GM12801 (cell line): ENCODE measurements around the gene MTRR.

Experiments used
- TF ChIP-seq, protein P1 (sequence below): IDR thresholded peaks from one replicate; pipeline ENCODE4 v1.5.1; 2011; ENCODE audit warnings: control low read depth; ENCODE audit not compliant: insufficient read length; ENCODE audit errors: extremely low read depth

Gene MTRR

DNA sequence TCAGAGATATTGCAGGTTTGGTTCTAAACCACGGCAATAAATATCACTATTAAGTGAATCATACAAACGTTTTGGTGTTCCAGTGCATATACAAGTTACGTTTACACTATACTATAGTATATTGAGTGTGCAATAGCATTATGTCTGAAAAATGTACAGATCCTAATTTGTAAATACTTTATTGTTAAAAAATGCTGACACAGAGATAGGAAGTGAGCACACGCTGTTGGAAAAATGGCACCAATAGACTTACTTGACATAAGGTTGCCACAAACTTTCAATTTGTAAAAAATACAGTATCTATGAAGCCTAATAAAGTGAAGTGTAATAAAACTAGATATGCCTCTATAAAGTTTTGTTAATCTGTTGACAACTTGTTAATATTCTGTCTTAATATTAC lies 34.0 kb upstream of the MTRR start:
- TF ChIP-seq, protein P1, sequence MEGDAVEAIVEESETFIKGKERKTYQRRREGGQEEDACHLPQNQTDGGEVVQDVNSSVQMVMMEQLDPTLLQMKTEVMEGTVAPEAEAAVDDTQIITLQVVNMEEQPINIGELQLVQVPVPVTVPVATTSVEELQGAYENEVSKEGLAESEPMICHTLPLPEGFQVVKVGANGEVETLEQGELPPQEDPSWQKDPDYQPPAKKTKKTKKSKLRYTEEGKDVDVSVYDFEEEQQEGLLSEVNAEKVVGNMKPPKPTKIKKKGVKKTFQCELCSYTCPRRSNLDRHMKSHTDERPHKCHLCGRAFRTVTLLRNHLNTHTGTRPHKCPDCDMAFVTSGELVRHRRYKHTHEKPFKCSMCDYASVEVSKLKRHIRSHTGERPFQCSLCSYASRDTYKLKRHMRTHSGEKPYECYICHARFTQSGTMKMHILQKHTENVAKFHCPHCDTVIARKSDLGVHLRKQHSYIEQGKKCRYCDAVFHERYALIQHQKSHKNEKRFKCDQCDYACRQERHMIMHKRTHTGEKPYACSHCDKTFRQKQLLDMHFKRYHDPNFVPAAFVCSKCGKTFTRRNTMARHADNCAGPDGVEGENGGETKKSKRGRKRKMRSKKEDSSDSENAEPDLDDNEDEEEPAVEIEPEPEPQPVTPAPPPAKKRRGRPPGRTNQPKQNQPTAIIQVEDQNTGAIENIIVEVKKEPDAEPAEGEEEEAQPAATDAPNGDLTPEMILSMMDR = no peak

DNA sequence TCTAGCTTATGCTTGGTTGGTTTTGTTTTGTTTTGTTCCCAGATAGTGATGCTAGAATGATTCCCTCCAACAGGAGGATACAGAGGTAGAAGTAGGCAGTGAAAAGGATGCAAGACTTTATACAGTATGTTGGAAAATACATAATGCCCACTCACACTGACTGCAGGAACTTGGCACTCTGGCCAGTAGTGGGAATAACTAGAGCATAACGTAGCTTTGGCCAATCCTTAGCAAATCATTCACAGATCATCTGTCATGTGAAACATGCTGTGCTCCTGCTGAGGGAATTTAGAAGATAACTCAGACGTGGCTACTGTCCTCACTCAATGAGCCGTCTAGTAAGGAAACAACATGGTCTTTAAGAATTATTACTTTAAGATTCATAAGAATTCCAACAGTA lies 31.5 kb upstream of the MTRR start:
- TF ChIP-seq, protein P1 = no peak

DNA sequence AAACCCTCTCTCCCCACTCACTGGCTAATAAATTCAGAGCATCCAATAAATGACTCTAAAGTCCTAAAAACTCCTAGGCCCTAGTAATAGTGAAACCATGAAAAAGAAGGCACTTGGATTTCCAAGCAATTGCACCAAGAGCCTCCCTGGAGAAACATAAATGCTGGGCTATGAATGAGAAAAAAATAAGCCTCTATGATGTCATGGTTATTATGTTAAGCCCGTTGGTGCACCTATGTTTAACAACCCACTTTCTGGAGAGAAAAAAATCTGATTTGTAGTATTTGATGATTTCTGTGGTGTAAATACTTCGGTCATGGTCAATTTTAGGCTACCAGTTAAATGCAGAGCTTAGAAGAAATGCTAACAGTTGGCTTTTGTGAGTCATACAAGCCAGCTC lies 26.4 kb upstream of the MTRR start:
- TF ChIP-seq, protein P1 = no peak

DNA sequence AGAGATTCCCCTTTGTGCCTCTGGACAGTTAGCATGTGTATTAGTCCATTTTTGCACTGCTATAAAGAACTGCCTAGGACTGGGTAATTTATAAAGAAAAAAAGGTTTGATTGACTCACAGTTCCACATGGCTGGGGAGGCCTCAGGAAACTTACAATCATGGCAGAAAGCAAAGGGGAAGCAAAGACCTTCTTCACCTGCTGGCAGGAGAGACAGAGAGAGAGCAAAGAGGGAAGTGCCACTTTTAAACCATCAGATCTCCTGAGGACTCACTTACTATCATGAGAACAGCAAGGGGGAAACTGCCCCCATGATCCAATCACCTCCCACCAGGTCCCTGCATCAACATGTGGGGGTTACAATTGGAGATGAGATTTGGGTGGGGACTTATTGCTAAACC lies 24.0 kb upstream of the MTRR start:
- TF ChIP-seq, protein P1 = no peak

DNA sequence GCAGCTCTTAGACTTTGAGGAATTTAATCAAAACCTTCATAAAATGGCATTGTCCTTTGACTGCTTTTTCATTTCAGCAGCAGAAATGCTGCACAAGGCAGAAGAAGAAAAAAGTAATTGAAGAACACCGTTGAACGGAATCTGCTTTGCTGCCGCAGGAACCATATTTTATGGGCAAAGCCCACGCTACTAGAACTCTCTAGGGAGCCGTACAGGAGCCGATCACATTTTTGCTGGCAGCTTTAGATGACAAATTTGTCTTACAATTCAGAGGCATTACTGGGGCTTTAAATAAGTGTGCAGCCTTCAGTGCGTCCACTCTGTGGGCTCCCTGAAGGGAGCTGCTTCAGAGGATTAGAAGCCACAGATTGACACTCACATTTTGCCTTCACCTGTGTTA lies 23.4 kb upstream of the MTRR start:
- TF ChIP-seq, protein P1 = no peak

DNA sequence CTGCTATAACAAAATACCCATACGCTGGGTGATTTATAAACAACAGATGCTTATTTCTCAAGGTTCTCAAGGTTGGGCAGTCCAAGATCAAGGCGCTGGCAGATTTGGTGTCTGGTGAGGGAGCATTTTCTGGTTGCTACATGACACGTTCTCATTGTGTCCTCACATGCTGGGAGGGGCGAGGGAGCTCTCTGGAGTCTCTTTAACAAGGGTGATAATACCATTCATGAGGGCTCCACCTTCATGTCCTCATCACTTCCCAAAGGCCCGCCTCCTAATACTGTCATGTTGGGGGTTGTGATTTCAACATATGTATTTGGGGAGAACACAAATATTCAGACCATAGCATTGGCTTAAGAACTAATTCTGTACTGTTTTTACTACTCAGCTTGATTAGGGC lies 22.6 kb upstream of the MTRR start:
- TF ChIP-seq, protein P1 = no peak

DNA sequence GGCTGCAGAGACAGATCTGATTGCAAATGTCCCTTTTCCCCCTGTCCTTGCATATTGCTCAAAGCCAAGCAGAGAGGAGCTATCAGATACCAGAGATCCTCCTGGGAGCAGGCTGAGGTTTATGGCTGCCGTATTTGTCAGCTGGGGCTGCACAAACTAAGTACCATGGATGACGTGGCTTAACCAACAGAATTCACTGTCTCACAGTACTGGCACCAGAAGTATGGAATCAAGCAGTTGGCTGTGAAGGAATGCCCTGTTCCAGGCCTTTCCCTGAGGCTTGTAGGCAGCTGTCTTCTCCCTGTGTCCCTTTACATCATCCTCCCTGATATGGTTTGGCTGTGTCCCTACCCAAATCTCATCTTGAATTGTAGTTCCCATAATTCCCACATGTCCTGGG lies 20.7 kb upstream of the MTRR start:
- TF ChIP-seq, protein P1 = no peak
